DMS53 treated with DMSO at 0.1 percent for 48 hours (cell line): ENCODE results near the gene NTN5.
"Not testable (repeated sequence)": the region's sequence is repeated elsewhere in the genome, so short reads cannot be mapped to it uniquely, and the experiment has no call there.

Source experiments
- DNase-seq: peaks from one replicate; lab custom pipeline; 2025; ENCODE audit not compliant: unreplicated experiment; lab: John Stamatoyannopoulos, UW

Gene NTN5

DNA sequence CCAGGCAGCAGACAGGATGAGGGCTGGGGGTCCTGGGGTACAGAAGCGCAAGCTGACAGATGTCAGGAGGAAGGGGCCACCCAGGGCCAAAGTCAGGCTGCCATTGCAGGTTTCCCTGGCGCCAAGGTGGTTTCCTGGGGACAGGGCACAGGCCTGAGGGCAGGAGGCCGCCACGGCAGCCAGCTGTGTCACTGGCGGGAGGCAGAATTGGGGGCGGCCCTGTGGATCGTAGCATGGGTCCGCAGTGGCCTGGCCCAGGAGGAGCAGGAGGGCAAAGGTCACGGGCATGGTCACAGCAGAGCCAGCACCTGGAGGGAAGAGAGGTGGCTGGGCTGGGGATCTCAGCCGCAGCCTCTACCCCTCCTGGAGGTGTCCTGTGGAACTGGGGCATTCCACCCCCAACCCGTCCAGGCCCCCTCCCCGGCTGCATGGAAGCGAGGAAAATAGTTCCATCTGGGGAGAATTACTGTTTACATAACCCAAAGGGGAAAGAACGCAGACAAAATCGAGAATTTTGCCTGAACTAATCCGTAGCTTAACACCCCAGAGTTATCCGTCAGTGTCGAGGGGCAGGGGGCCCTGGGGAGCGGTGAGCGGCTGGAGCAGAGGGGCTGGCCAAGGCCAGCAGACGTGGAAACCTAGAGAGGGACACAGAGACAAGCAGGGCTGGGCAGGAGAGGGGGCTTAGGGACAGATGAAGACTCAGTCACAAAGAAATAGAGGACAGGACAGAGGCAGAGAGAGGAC lies 1.9 kb downstream of the NTN5 start:
- no peak for DNase-seq

DNA sequence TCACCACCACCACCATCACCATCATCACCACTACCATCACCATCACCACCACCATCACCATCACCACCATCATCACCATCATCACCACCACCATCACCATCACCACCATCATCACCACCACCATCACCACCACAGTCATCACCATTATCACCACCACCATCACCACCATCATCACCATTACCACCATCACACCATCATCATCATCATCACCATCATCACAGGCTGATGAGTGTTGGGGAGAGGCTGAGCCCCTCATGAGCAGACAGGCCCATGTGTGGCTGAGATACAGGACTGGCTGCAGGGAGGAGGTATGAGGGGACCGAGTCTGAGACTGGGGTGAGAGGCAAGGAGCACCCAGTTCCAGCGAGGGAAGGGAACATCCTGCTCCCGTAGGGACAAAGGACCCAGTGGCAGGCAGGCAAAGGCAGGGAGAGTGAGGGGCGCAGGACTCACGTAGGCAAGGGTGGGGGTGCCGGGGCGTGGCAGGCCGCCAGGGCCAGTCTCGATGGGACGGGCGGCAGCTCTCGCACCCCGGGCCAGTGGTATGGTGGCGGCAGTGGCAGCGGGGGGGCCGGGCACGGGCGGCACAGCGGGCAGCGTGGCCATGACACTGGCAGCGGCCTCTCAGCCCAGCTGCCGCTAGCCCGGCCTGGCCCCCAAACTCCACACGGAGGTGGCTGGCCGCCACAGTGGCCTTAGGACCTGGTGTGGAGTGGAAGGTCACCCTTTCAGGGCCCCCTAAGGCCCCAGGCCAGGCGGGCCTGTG lies 2.7 kb downstream of the NTN5 start:
- no peak for DNase-seq

DNA sequence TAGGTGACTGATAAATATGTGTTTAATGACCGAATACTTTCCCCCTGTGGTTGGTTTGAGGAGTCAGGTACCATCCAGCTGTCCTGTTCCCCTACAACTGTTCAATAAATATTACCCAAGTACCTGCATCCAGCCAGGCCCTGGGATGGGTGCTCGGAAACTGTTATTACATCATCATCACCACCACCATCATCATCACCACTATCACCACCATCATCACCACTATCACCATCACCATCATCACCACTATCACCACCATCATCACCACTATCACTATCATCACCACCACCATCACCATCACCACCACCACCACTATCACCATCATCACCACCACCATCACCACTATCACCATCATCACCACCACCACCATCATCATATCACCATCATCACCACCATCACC lies 4.1 kb downstream of the NTN5 start:
- DNase-seq, result no peak

DNA sequence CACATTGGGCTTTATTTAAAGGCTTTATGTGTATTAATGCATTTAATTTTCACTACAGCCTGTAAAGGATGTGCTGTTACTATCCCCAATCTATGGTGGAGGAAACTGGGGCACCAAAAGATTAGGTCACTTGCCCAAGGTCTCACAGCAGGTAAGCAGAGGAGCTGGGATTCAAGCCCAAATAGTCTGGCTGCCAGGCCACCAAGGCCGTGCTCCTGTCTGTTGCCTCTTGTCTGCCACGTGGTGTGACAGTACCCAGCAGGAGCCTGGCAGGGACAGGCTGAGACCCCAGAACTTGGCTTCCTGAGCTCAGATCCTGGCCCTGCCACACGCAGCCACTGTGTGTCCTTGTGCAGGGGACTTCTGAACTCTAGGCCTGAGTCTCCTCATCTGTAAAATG lies 4.5 kb downstream of the NTN5 start:
- DNase-seq, result no peak

DNA sequence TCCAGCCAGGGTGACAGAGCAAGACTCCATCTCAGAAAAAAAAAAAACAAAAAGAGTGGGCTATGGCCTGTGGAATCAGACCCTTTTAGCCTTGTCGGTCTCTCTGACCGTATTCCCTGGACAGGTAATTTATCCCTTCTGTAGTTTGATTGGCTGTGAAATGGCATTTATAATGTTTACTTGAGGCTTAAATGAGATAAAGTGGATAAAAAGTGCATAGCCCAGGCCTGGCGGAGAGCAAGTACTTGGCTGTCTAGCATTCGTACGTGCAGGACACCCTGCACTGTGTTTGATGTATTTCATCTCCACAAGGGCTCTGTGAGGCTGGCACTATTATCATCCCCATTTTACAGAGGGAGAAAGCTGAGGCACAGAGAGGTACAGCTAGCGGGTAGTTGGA lies 7.0 kb downstream of the NTN5 start:
- no peak for DNase-seq

DNA sequence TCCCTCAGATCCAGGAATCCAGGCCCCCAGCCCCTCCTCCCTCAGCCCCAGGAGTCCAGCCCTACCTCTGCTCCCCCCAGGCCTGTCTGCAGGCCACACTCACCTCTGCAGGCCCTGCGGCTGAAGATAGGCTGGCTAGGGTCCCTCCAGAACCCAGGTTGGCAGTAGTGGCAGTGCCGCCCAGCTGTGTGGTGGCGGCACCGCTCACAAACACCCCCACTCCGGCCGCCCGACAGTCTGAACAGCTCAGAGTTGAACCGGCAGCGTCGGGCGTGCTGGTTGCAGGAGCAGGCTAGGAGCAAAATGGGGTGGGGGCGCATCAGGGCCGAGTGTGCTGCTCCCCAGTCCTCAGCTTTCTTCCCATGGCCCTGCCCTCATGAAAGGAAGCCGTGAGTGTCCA lies 8.3 kb downstream of the NTN5 start:
- no peak for DNase-seq

DNA sequence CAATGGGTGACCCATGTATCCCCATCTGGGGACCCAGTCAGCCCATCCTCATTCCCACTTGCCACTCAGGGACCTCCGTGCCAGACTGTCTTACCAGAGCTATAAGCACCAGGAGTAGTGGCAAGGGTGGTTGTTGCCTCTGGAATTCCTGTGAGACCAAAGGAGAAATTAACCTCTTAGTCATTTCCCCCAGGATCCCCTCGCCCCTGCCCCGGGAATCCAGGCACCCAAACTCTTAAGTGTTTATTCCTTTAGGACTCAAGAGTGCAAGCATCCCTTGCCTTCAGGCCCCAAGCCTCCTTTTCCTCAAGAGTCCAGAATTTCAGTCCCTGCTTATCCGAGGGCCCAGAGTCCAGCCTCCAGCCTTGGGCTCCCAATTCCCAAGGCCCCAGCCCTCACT lies 9.2 kb downstream of the NTN5 start:
- DNase-seq, result no peak

DNA sequence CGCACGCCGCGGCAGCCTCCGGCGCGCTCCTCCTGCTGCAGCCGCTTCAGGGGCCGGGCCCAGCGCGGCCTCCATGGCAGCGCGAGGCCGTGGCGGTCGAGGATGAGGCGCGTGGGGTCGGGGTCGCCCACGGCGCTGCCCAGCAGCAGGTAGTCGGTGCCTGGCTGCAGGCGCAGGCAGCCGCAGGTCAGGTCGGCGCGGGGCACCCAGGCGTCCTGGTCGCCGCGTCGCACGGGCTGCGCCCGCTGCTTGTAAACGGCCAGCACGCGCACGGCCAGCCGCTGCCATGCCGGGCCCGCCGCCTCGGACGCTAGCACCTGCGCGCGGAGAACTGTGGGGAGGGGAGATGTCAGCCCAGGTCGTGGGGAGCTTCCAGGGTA lies 11.1 kb downstream of the NTN5 start:
- DNase-seq, result no peak

DNA sequence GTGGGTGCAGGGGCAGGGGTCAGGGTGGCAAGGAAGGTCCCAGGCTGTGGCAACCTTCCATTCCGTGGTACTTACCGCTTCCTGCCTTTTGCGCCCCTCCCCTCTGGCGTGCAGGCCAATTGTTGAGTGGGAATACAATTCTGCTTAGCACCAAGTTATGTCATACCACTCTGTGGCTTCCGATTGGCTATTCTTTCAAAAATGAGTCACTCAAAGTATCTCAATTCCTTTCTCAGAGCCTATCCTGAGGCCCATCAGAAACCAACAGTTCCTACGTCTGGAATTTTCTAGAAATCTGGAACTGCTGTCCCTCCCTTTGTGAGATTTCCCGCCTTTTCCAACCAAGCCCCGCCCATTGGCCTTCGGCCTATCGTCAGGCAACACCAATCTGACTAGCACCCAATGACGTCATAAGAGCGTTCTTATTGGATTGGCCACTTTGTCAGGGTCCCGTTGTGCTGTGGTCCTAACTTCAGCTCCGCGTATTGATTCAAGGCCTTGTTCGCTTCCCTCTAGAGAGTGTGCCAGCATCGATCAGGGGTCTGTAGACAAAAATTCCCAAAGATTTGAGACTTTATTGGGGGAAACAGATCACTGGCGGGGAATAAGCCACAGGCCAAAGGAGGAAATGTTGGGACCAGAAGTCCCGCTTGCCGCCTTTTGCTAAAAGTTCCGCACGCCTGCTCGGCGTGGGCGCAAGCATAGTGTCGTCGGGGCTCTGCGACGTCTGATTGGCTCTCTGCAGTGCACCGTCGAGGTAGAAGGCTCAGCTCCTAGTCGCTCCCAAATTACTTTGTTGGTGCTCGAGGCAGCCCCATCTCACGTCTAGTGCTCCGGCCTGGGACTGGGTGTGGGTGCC lies 11.7 kb downstream of the NTN5 start:
- DNase-seq, result peak; percentile 90

DNA sequence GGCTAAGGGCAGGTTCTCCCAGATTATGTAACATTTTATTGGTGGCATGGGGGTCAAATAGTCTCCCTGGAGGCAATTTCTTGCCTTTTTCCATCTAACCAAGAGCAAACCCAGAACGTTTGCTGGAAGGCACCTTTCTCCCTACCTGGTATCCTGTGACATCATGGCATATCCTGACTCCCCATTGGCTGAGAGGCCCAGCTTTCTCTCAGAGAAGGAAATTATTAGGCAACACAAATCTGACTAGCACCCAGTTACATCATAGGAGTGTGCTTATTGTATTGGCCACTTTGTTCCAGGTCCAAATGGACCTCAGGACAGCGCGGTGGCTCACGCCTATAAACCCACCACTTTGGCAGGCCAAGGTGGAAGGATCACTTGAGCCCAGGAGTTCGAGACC lies 13.0 kb downstream of the NTN5 start:
- no peak for DNase-seq

DNA sequence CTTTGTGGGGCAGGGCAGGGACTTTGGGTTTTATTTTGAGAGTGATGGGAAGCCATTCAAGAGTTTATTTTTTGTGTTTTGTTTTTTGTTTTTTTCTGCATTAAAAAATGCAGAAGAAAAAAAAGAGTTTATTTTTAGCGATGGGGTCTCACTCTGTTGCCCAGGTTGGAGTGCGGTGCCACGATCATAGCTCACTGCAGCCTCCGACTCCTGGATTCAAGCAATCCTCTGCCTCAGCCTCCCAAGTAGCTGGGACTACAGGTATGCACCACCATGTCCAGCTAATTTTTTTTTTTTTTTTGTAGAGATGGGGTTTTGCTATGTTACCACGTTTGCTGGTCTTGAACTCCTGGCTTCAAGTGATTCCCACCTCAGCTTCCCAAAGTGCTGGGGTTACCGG lies 14.3 kb downstream of the NTN5 start:
- DNase-seq, result no peak

DNA sequence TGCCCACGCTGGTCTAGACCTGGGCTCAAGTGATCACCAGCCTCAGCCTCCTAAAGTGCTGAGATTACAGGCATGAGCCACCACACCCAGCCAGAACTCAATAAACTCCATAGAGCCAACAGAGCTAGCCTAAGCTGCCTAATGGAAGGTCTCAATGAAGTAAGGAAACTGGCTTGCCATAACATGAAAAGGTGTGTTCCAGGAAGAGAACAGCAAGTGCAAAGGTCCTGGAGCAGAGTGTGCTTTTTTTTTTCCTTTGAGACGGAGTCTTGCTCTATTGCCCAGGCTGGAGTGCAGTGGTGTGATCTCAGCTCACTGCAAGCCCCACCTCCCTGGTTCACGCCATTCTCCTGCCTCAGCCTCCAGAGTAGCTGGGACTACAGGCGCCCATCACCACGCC lies 15.0 kb downstream of the NTN5 start:
- DNase-seq, result not testable (repeated sequence)

DNA sequence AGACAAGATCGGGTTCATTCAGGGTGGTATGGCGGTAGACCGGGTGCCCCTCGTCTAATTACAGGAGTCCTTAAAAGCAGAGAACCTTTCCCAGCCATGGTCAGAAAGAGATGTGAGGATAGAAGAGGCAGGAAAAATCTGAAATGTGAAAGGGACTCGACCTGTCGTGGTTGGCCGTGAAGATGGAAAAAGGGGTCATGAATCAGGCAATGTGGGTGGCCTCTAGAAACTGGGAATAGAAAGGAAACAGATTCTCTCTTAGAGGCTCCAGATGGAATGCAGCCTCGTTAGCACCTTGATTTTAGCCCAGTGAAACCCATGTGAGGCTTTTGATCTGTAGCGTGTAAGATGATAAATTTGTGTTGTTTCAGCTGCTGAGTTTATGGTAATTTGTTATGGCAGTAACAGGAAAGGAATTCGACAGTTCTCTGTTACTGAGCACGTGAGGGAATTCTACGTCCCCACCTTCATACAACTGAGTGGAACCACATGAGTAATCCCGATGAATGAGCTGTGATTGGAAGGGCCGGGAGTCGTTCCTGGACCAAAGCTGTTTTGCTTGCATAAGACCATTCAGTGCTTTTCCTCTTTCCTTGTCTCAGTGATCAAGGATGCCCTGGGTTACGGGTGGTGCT lies 15.9 kb downstream of the NTN5 start:
- DNase-seq, result no peak

DNA sequence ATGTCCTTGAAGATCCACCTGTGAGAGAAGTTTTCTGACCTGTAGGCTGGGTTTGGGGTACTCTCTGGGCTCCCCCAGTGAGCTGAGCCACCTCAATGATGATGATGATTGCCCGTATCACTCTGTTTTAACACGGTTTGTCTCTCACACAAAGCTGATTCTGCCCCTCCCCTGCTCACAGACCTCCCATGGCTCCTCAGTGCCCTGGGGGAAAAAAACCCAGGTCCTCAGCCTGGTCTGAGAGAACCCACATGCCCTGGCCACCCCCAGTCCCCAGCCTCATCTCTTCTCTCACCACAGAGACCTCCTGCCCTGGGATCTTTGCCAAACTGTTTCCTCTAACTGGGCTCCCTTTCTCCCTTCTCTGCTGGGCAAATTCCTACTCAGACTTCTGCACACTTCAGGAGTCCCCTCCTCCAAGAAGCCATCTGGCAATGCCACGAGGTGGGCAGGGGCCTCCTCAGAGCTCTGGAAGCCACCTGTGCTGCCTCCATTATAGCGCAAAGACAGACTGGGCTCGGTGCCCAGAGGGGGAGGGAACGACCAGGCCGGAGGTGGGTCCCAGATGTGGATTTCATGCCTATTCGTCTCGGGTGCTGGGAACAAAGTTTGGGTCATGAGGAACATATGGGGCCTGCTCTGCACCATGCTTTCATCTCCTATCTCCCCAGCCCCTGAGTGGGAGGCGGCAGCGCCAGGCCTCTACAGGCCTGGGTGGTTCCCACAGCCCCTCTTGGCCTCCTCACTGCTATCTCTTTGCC lies 18.3 kb downstream of the NTN5 start:
- DNase-seq, result no peak

DNA sequence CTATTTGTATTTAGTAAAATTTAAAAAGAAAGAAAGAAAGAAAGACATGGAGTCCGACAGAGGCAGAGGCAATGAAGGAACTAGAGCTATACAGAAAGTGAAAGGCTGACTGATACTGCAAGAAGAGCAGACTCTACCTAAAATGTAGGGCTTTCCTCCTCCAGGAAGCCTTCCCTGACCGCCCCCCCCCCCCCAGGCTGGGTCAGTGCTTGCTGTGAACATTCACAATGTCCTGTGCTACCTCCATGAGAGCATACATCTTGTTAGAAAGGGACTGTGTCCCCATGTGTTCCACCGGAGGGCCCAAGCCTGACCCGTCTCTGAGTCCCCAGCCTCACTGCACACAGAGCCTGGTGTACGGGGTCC lies 21.2 kb downstream of the NTN5 start:
- no peak for DNase-seq

DNA sequence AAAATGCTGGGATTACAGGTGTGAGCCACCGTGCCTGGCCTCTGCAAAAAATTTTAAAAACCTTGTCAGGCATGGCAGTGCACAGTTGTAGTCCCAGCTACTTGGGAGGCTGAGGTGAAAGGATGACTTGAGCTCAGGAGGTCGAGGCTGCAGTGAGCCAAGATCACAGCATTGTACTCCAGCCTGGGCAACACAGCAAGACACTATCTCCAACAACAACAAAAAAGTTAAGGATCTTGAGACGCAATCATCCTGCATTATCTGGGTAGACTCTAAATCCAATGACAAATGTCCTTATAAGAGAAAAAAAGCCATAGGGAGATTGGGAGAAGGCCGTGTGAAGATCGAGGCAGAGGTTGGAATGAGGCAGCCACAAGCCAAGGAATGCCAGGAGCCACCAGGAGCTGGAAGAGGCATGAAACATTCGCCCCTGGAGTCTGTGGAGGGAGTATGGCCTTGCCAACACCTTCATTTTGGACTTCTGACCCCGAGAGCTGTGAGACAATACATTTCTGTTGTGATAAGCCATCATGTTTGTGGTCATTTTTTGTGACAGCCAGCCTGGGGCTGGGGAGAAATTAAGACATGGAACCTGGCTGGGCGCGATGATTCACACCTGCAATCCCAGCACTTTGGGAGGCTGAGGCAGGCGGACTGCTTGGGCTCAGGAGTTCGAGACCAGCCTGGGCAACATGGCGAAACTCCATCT lies 21.7 kb downstream of the NTN5 start:
- DNase-seq, result no peak

DNA sequence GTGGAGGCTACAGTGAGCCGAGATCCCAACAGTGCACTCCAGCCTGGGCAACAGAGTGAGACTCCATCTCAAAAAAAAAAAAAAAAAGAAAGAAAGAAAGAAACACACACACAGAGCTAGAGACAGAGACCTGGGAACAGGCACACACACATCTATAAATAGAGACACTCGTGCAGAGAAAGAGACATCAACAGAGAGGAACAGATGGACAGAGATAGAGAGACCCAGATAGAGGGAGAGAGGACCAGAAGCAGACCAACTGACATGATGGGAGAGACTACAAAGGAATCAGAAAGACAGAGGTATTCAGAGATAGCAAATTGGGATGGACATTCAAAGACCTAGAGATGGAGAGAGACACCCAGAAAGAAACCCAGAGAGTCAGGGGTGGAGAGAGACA lies 24.7 kb downstream of the NTN5 start:
- DNase-seq, result no peak

DNA sequence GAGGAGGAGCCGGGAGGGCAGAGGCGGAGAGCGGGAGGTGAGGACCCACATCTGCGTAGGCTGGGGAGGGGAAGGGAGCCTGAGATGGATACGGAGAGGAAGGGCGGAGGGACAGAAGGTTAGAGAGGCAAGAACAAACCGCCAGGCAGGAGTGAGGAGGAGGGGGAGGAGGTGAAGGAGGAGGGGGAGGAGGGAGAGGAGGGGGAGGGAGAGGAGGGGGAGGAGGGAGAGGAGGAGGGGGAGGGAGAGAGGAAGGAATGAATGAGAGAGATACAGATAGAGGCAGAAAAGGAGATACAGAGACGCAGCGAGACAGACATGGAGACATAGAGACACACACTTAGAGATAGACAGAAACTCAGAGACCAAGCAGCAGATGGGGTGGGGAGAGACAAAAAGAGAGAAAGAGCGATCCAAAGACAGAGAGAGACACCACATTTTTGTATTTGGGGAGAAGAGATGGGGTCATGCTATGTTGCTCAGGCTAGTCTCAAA lies 26.0 kb downstream of the NTN5 start:
- no peak for DNase-seq

DNA sequence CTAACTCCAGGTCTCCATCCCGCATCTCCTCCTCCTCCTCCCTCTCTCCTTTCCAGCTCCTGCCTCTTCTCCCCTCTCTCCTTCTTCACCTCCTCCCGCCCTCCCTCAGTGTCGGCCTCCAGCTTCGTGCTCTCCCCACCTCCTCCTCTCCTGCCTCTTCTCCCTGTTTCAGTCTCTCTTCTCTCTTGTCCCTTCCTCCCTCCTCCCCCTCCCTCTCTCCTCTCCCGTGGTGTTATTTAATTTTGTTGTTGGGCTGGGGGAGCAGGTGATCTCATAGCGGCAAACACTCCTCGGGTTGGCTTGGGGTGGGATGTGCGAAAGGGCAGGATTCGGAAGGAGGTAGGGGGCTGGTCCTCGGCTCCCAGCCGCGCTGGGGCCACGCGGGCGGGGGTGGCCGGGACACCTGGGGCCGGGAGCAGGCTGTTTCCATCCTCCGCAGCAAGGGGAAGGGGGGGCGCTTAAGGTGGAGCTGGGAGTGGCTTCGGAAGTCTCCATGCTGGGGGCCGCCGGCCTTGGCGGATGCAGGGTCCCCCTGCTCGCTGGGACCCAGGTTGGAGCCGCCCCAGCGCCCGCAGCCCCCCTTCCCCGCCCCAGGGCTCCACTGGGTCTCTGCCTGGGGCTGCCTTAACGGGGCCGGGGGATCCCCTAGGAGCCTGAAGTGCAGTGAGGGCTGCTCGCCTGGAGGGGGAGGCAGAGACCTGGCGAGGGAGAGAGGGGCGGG lies 26.7 kb downstream of the NTN5 start, which contains the start of gene CA11:
TSS of gene CA11 (minus strand) at position 187 of the 721 bp plus-strand sequence. CDS start 555 bp downstream, outside the sequence.
- peak; percentile 81 for DNase-seq
